ENCODE data around the gene RPS26. TPM values are rescaled to one million over a fixed set of nuclear protein-coding genes. Genes with fewer than 3 reads are reported as not detected.

RPS26 gene
- total RNA-seq, 1 experiment from 2014 or later = 46.4 TPM

- TF ChIP-seq TCF7L2 (IDR thresholded peaks at IDR 0.05; ENCODE audit: low read depth, low read length) (no peak), SIN3A (IDR thresholded peaks at IDR 0.05; ENCODE audit: borderline replicate concordance, insufficient read depth, low read depth, low read length) (no peak), REST (IDR thresholded peaks at IDR 0.05; ENCODE audit: insufficient read depth in 1 of 2, low read depth in 2 of 2, low read length in 1 of 2) (no peak), POLR2AphosphoS5 (IDR thresholded peaks at IDR 0.05; ENCODE audit: low read depth, low read length) (no peak), CTCF (IDR thresholded peaks at IDR 0.05) (no peak)
- H3K36me3 ChIP-seq (ENCODE audit: control insufficient read depth, insufficient read depth, low read length) = no peaks in the 10 kb centered on the region
- BruUV-seq (replicated peaks) = no TSS peak
- ChIA-PET POLR2A (interaction anchor here (0.6 to 2.1 kb wide), 4 partner anchors 10 to 210 kb away, joined by 3 to 10 read pairs (median 6); partner anchors contain the start of genes PA2G4 and SUOX), CTCF (interaction anchor here (0.6 to 0.7 kb wide), 3 partner anchors 12 to 1451 kb away, joined by 3 to 7 read pairs (median 6); no protein-coding TSS in a partner anchor)
- no peaks in the 10 kb centered on the region for H3K9me3 ChIP-seq (ENCODE audit: control insufficient read depth, insufficient read depth, low read depth, low read length)
- no peaks in the 10 kb centered on the region for H3K27me3 ChIP-seq (ENCODE audit: control insufficient read depth, insufficient read depth, low read length)
- peak overlapping the region; percentile 65 for H3K27ac ChIP-seq (ENCODE audit: low read length)
- in situ Hi-C loops (cut with HindIII; ENCODE audit: low pct_unique_long_range_greater_than_20kb, low sequenced_read_pairs) = no loop called here
- peak overlapping the region; percentile 63 to 80 for H3K4me3 ChIP-seq (ENCODE audit: low read depth in 2 of 2, low read length in 2 of 2)
- no peak for DNase-seq (ENCODE audit: low read depth, low spot score)
- intact Hi-C loops (cut with micrococcal nuclease; ENCODE audit: unreplicated experiment) = no loop called here
- peak; percentile 84 for ATAC-seq
- H3K4me1 ChIP-seq (ENCODE audit: control insufficient read depth, insufficient read depth, low read length) = peaks cover 5% of the 10 kb centered on the region; the same call in 1 of the 2 replicates
Measured at GRCh38 chr12:56007564-56008559, 33.9 kb upstream of the RPS26 start.

- Histone ChIP-seq H3K4me1 (ENCODE audit: control insufficient read depth, insufficient read depth, low read length) (peaks cover 5% of the 10 kb centered on the region; the same call in 1 of the 2 replicates), H3K27me3 (ENCODE audit: control insufficient read depth, insufficient read depth, low read length) (no peaks in the 10 kb centered on the region), H3K36me3 (ENCODE audit: control insufficient read depth, insufficient read depth, low read length) (no peaks in the 10 kb centered on the region), H3K9me3 (ENCODE audit: control insufficient read depth, insufficient read depth, low read depth, low read length) (no peaks in the 10 kb centered on the region), H3K27ac (ENCODE audit: low read length) (no peak overlapping the region), H3K4me3 (ENCODE audit: low read depth in 2 of 2, low read length in 2 of 2) (no peak overlapping the region)
- DNase-seq (ENCODE audit: low read depth, low spot score) (no peak), ATAC-seq (no peak)
- POLR2A ChIA-PET = no interaction called here
- CTCF ChIA-PET = interaction anchor here (0.6 kb wide), 1 partner anchor 22 kb away, joined by 3 read pairs; no protein-coding TSS in a partner anchor
- TSS peak; percentile 74 for BruUV-seq (replicated peaks)
- intact Hi-C loops (cut with micrococcal nuclease; ENCODE audit: unreplicated experiment) (no loop called here), in situ Hi-C loops (cut with HindIII; ENCODE audit: low pct_unique_long_range_greater_than_20kb, low sequenced_read_pairs) (no loop called here)
- TF ChIP-seq SIN3A (IDR thresholded peaks at IDR 0.05; ENCODE audit: borderline replicate concordance, insufficient read depth, low read depth, low read length) (no peak), REST (IDR thresholded peaks at IDR 0.05; ENCODE audit: insufficient read depth in 1 of 2, low read depth in 2 of 2, low read length in 1 of 2) (no peak), CTCF (IDR thresholded peaks at IDR 0.05) (no peak), TCF7L2 (IDR thresholded peaks at IDR 0.05; ENCODE audit: low read depth, low read length) (no peak), POLR2AphosphoS5 (IDR thresholded peaks at IDR 0.05; ENCODE audit: low read depth, low read length) (no peak)
Measured at GRCh38 chr12:56010111-56010570, 31.6 kb upstream of the RPS26 start.
